Measurements from ENCODE around the gene HIPK2.

The HIPK2 gene

GRCh38 chr7:139582130-139582650, 195.6 kb downstream of the HIPK2 start:
- DNase-seq = no peak

GRCh38 chr7:139580435-139580834, 197.4 kb downstream of the HIPK2 start:
- DNase-seq = no peak

GRCh38 chr7:139576179-139576973, 201.4 kb downstream of the HIPK2 start:
- DNase-seq = no peak

GRCh38 chr7:139575338-139575680, 202.5 kb downstream of the HIPK2 start:
- DNase-seq = no peak

- no peak for DNase-seq
Measured at GRCh38 chr7:139574618-139575337, 203.0 kb downstream of the HIPK2 start.

GRCh38 chr7:139573871-139574270, 203.9 kb downstream of the HIPK2 start:
- DNase-seq = no peak

GRCh38 chr7:139572704-139573385, 205.0 kb downstream of the HIPK2 start:
- no peak for DNase-seq

- no peak for DNase-seq
Measured at GRCh38 chr7:139572071-139572470, 205.7 kb downstream of the HIPK2 start.

GRCh38 chr7:139571651-139572050, 206.1 kb downstream of the HIPK2 start:
- no peak for DNase-seq

GRCh38 chr7:139571190-139571589, 206.6 kb downstream of the HIPK2 start:
- DNase-seq = no peak

- no peak for DNase-seq
Measured at GRCh38 chr7:139570626-139571025, 207.2 kb downstream of the HIPK2 start.

- DNase-seq = no peak
Measured at GRCh38 chr7:139570119-139570518, 207.7 kb downstream of the HIPK2 start.

- DNase-seq = no peak
Measured at GRCh38 chr7:139568813-139569490, 208.8 kb downstream of the HIPK2 start.

GRCh38 chr7:139568346-139568675, 209.5 kb downstream of the HIPK2 start:
- DNase-seq = no peak

- DNase-seq = no peak
Measured at GRCh38 chr7:139567647-139568345, 210.0 kb downstream of the HIPK2 start.

- no peak for DNase-seq
Measured at GRCh38 chr7:139566736-139567646, 210.8 kb downstream of the HIPK2 start.

GRCh38 chr7:139566075-139566474, 211.7 kb downstream of the HIPK2 start:
- no peak for DNase-seq

- no peak for DNase-seq
Measured at GRCh38 chr7:139563856-139564255, 213.9 kb downstream of the HIPK2 start.

- DNase-seq = no peak
Measured at GRCh38 chr7:139562961-139563565, 214.7 kb downstream of the HIPK2 start.

- no peak for DNase-seq
Measured at GRCh38 chr7:139562491-139562890, 215.3 kb downstream of the HIPK2 start.

GRCh38 chr7:139560678-139561077, 217.1 kb downstream of the HIPK2 start:
- peak; percentile 95 for DNase-seq

Data from NCI-H2029 treated with DMSO at 0.1 percent for 48 hours (cell line).